OCI-LY1 (cell line): ENCODE results near the gene YKT6.

Experiments
- EZH2 ChIP-seq: fragments of 200-600 bp; sonication (generic), shearing (Covaris generic); IDR thresholded peaks from 2 replicates; pipeline ENCODE4 v1.8.0; 2017; ENCODE audit warnings: borderline replicate concordance, mixed run types, mild to moderate bottlenecking, antibody characterized with exemption, low read length, moderate library complexity, mixed read lengths
- TF ChIP-seq, protein P1 (sequence below): fragments of 200-600 bp; sonication (generic), shearing (Covaris generic); IDR thresholded peaks from 2 replicates; pipeline ENCODE4 v1.5.1; 2017; ENCODE audit warnings: mild to moderate bottlenecking, antibody characterized with exemption, low read length, moderate library complexity, mixed read lengths

DNA sequence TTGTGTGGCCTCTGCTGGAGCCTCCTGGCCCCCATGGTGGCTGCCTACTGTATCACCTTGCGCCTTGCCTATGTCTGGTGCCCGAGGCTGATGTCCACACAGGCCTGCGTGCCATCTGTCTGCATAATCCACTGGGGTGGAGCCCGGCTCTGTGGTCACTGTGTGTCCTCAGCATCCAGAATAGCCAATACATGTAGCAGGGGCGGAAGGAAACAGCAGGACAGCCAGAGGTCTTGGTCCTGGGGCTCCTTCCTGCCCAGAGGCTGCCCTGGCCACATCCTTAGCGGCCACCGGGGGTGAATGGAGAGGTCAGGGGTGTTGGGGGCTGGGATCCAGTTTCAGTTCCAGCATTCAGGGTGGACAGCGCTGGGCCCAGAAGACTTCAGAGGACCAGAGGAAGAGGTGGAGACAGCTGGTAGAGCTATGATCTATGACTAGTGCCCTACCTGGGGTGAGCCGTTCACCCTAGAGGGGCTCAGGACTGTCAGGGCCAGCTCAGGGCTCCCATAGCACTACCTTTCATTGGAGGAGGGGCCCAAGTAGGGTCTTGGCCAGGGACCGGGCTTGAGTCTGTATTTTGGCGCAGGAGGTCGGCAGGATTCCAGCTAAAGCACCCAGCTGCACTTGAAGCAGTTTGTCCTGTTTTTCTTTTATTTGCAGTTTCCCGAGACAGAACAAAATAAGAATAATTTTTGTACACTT lies 15.9 kb downstream of the YKT6 start:
- TF ChIP-seq EZH2 = no peak
- TF ChIP-seq, protein P1, sequence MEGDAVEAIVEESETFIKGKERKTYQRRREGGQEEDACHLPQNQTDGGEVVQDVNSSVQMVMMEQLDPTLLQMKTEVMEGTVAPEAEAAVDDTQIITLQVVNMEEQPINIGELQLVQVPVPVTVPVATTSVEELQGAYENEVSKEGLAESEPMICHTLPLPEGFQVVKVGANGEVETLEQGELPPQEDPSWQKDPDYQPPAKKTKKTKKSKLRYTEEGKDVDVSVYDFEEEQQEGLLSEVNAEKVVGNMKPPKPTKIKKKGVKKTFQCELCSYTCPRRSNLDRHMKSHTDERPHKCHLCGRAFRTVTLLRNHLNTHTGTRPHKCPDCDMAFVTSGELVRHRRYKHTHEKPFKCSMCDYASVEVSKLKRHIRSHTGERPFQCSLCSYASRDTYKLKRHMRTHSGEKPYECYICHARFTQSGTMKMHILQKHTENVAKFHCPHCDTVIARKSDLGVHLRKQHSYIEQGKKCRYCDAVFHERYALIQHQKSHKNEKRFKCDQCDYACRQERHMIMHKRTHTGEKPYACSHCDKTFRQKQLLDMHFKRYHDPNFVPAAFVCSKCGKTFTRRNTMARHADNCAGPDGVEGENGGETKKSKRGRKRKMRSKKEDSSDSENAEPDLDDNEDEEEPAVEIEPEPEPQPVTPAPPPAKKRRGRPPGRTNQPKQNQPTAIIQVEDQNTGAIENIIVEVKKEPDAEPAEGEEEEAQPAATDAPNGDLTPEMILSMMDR = no peak
